Fibroblast of lung (primary cell): ENCODE results near the gene USP30. TPM values are rescaled to one million over a fixed set of nuclear protein-coding genes. Genes with fewer than 3 reads are reported as not detected.

Experiments used
- DNase-seq, 2 donors: peaks; one replicate each; pipeline versions ENCODE4 v3.0.0 to v3.0.0-alpha.2; 2010; ENCODE audit warnings: low read depth in 2 of 2
- H2AFZ ChIP-seq: 2 replicates; pipeline ENCODE4 v1.5.1; 2012; ENCODE audit warnings: low read length, control low read depth, inconsistent platforms
- H3K27ac ChIP-seq: 2 replicates; pipeline ENCODE4 v1.5.1; 2011; ENCODE audit warnings: low read length, control low read depth; ENCODE audit not compliant: insufficient read depth
- H3K27me3 ChIP-seq: 2 replicates; pipeline ENCODE4 v1.5.1; 2011; ENCODE audit warnings: mild to moderate bottlenecking, low read length; ENCODE audit not compliant: control insufficient read depth, insufficient read depth
- H3K36me3 ChIP-seq: 2 replicates; pipeline ENCODE4 v1.5.1; 2011; ENCODE audit warnings: low read length; ENCODE audit not compliant: control insufficient read depth, insufficient read depth
- H3K4me1 ChIP-seq: 2 replicates; pipeline ENCODE4 v1.5.1; 2011; ENCODE audit warnings: low read length; ENCODE audit not compliant: control insufficient read depth, insufficient read depth; ENCODE audit errors: extremely low read depth
- H3K4me2 ChIP-seq: 2 replicates; pipeline ENCODE4 v1.5.1; 2011; ENCODE audit warnings: low read length, control low read depth; ENCODE audit not compliant: insufficient read depth; ENCODE audit errors: extremely low read depth
- H3K4me3 ChIP-seq, 4 experiments: fragments of 200-600 bp in 1 of 4; sonication (generic) in 1 of 4; replicated peaks in 1 of 4; 2 replicates each; pipeline ENCODE4 v1.5.1; 2011 to 2016; ENCODE audit warnings: low read length in 4 of 4, low read depth in 3 of 4, mild to moderate bottlenecking in 3 of 4, control low read depth in 2 of 4, inconsistent platforms in 1 of 4, mixed read lengths in 1 of 4; ENCODE audit not compliant: insufficient read depth in 1 of 4; ENCODE audit errors: control extremely low read depth in 1 of 4
- H3K79me2 ChIP-seq: 2 replicates; pipeline ENCODE4 v1.5.1; 2012; ENCODE audit warnings: mild to moderate bottlenecking, low read length, inconsistent platforms; ENCODE audit not compliant: control insufficient read depth, insufficient read depth
- H3K9ac ChIP-seq: 2 replicates; pipeline ENCODE4 v1.5.1; 2011; ENCODE audit warnings: mild to moderate bottlenecking, low read length, control low read depth; ENCODE audit not compliant: insufficient read depth
- H3K9me3 ChIP-seq: 2 replicates; pipeline ENCODE4 v1.5.1; 2012; ENCODE audit warnings: low read depth, low read length; ENCODE audit not compliant: control insufficient read depth, insufficient read depth
- H4K20me1 ChIP-seq: 2 replicates; pipeline ENCODE4 v1.5.1; 2011; ENCODE audit warnings: low read length; ENCODE audit not compliant: control insufficient read depth, insufficient read depth; ENCODE audit errors: extremely low read depth
- EZH2 ChIP-seq: IDR thresholded peaks from 2 replicates; pipeline ENCODE4 v1.5.1; 2012; ENCODE audit warnings: low read length, control low read depth, mild to moderate bottlenecking; ENCODE audit errors: missing control alignments
- polyA plus RNA-seq, 2 donors: library from polyadenylated mRNA; depleted of rRNA in 1 of 2; stranded (reverse) in 1 of 2; unstranded in 1 of 2; fragments of >200 nt; gene quantifications; 2 replicates each; pipeline ENCODE4 v1.2.1, GENCODE V29; 2011 to 2012; ENCODE audit warnings: missing spikeins in 1 of 2
- total RNA-seq: library from RNA; depleted of rRNA; stranded (reverse); fragments of >200 nt; gene quantifications from 2 replicates; pipeline ENCODE4 v1.2.1, GENCODE V29; 2014
- TF ChIP-seq, protein P1 (sequence below), 2 donors: IDR thresholded peaks in 1 of 2; conservative IDR thresholded peaks in 1 of 2; 1 replicate in 1 of 2; 2 replicates in 1 of 2; pipeline ENCODE4 v1.5.1; 2011 to 2012; ENCODE audit warnings: low read length in 2 of 2, control low read depth in 1 of 2, inconsistent platforms in 1 of 2, low read depth in 1 of 2, mild to moderate bottlenecking in 1 of 2

Gene USP30
- total and polyA plus RNA-seq, 2 donors (not counting 1 experiment from before 2014, with no cell fraction given) = 9.9 to 13.9 TPM

DNA sequence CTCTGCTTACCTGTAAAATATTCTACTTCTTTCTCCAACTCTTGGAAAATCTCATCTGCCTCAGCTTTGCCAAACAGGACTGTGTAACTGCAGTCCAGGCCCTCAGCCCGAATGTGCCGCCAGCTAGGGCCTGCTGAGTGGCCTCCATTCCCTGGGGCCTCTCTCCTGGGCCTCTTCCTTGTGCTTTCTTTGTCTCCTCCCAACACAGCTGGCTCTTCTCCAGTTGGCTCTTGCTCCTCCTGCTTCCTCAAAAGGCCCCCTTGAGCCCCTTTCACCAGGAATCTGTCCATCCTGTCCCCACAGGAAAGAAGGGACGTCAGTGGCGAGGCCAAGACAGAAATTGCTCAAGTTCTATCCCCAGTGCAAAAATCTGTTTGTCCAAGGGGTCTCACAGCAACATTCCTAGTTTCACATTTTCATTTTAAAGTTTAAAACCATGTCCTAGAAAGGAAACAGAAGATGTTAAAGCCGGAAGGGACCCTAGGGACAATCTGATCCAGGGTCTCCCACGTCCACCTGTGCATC is 40.2 kb downstream of the USP30 start:
- peak overlapping the region; percentile 92 for H3K4me2 ChIP-seq
- H3K4me3 ChIP-seq = peak overlapping the region; percentile 47 to 86 (median 66)
- no peak overlapping the region for H3K9ac ChIP-seq
- no peak for DNase-seq
- H3K36me3 ChIP-seq = peaks cover 3% of the 10 kb centered on the region
- no peaks in the 10 kb centered on the region for H3K9me3 ChIP-seq
- TF ChIP-seq, protein P1, sequence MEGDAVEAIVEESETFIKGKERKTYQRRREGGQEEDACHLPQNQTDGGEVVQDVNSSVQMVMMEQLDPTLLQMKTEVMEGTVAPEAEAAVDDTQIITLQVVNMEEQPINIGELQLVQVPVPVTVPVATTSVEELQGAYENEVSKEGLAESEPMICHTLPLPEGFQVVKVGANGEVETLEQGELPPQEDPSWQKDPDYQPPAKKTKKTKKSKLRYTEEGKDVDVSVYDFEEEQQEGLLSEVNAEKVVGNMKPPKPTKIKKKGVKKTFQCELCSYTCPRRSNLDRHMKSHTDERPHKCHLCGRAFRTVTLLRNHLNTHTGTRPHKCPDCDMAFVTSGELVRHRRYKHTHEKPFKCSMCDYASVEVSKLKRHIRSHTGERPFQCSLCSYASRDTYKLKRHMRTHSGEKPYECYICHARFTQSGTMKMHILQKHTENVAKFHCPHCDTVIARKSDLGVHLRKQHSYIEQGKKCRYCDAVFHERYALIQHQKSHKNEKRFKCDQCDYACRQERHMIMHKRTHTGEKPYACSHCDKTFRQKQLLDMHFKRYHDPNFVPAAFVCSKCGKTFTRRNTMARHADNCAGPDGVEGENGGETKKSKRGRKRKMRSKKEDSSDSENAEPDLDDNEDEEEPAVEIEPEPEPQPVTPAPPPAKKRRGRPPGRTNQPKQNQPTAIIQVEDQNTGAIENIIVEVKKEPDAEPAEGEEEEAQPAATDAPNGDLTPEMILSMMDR (conservative IDR thresholded peaks at IDR 0.05 in 1 of 2, IDR thresholded peaks at IDR 0.05 in 1 of 2; ENCODE audit: low read depth in 1 of 2, low read length in 2 of 2) = no peak
- no peak for TF ChIP-seq EZH2
- no peaks in the 10 kb centered on the region for H3K27me3 ChIP-seq
- H3K4me1 ChIP-seq = peaks cover 6% of the 10 kb centered on the region
- H4K20me1 ChIP-seq = no peaks in the 10 kb centered on the region
- H3K27ac ChIP-seq = peak overlapping the region; percentile 74
- H2AFZ ChIP-seq = peak overlapping the region; percentile 90
- H3K79me2 ChIP-seq = peaks cover 3% of the 10 kb centered on the region

DNA sequence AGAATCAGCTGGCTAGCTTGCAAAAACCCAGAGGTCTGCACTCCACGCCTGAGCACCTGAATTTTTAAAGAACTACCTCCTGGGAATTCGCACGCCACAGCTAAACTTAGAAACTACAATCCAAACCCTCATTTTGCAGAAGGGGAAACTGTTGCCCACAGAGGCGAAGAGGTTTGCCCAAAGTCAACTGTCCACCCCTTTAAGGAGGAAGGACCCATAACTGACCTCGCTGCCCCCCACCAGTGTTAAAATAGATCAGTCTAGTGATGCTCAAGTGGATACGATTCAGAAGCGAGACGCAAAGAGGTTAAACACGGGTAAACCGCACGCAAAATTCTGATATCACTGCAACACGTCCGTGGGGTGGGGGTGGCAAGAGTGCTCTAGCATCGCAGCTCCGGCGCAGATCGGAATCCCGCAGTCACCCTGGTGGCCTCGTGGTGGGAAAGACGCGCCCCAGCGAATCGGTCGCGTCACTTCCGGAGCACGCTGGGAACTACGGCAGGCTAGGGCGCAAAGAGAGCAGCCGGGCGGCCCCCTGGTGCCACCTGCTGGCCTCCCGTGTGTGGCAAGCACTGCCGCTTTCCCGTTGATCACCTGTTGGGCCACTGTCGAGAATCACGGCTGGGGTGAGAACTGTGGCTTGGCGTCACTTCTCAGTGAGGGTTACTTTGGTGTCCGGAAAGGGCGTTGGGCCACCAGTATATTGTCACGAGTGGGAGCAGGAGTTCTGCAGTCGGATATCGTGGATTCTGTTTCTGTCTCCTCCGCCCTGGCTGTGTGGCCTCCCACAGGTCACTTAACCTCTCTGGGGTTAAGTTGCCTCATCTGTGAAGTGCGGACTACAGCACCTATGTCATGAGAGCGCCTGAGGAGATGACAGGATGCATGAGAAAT is 40.9 kb downstream of the USP30 start, which contains the start of gene ALKBH2:
ALKBH2 (minus strand) TSS at position 451 of the 897 bp plus-strand sequence. CDS start 686 bp downstream, outside the sequence.
- Histone ChIP-seq H3K4me1 (peaks cover 6% of the 10 kb centered on the region), H2AFZ (peak within 1 kb of the TSS; percentile 90), H3K9me3 (no peaks in the 10 kb centered on the region), H4K20me1 (no peaks in the 10 kb centered on the region), H3K36me3 (peaks cover 1% of the 10 kb centered on the region), H3K4me2 (peak within 1 kb of the TSS; percentile 92), H3K27ac (peak within 1 kb of the TSS; percentile 74), H3K4me3 (peak within 1 kb of the TSS; percentile 47 to 86 (median 66)), H3K79me2 (peaks cover 3% of the 10 kb centered on the region), H3K9ac (peak within 1 kb of the TSS; percentile 41), H3K27me3 (no peaks in the 10 kb centered on the region)
- TF ChIP-seq, protein P1 (conservative IDR thresholded peaks at IDR 0.05 in 1 of 2, IDR thresholded peaks at IDR 0.05 in 1 of 2; ENCODE audit: low read depth in 1 of 2, low read length in 2 of 2) = peak; percentile 87 to 94
- no peak for TF ChIP-seq EZH2
- peak; percentile 84 to 89 for DNase-seq

DNA sequence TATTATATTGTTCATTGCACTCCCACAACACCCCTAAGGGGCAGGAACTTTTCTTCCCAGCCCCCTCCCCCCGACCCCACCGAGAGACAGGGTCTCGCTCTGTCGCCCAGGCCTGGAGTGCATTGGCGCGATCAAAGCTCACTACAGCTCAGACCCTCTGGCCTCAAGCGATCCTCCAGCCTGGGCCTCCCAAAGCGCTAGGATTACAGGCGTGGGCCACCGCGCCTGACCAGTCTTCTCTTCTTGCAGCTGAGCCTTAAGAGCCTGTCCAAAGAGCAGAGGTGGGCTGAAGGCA is 44.7 kb downstream of the USP30 start:
- Histone ChIP-seq H3K4me1 (peaks cover 8% of the 10 kb centered on the region), H3K27me3 (no peaks in the 10 kb centered on the region), H3K36me3 (peaks cover 1% of the 10 kb centered on the region), H4K20me1 (no peaks in the 10 kb centered on the region), H3K9ac (no peak overlapping the region), H3K79me2 (peaks cover 8% of the 10 kb centered on the region), H3K9me3 (no peaks in the 10 kb centered on the region), H3K4me2 (peak overlapping the region; percentile 66), H3K4me3 (peak overlapping the region; percentile 46 to 73 (median 58)), H2AFZ (peak overlapping the region; percentile 16), H3K27ac (no peak overlapping the region)
- no peak for DNase-seq
- TF ChIP-seq, protein P1 (conservative IDR thresholded peaks at IDR 0.05 in 1 of 2, IDR thresholded peaks at IDR 0.05 in 1 of 2; ENCODE audit: low read depth in 1 of 2, low read length in 2 of 2) = no peak
- no peak for TF ChIP-seq EZH2
